GM12801 (cell line): ENCODE results near the gene SPTBN2.

Experiments
- CTCF ChIP-seq: IDR thresholded peaks from one replicate; pipeline ENCODE4 v1.5.1; 2011; ENCODE audit warnings: control low read depth; ENCODE audit not compliant: insufficient read length; ENCODE audit errors: extremely low read depth

SPTBN2 gene

GRCh38 chr11:66722745-66723651 lies 6.0 kb downstream of the SPTBN2 start:
- no peak for TF ChIP-seq CTCF

- TF ChIP-seq CTCF, result no peak
These were observed 7.1 kb downstream of the SPTBN2 start for GRCh38 chr11:66721939-66722338.

- no peak for TF ChIP-seq CTCF
These were observed 8.0 kb downstream of the SPTBN2 start for GRCh38 chr11:66720899-66721470.

- no peak for TF ChIP-seq CTCF
These were observed 8.7 kb downstream of the SPTBN2 start for GRCh38 chr11:66720223-66720898.

- TF ChIP-seq CTCF, result no peak
These were observed 9.7 kb downstream of the SPTBN2 start for GRCh38 chr11:66719111-66719872.

- TF ChIP-seq CTCF, result no peak
These were observed 10.6 kb downstream of the SPTBN2 start for GRCh38 chr11:66718320-66718971.

- no peak for TF ChIP-seq CTCF
These were observed 11.1 kb downstream of the SPTBN2 start for GRCh38 chr11:66717925-66718319.
